Measurements from ENCODE around the gene GLOD5. TPM values are rescaled to one million over a fixed set of nuclear protein-coding genes. Genes with fewer than 3 reads are reported as not detected.
A peak's percentile ranks its signal among the peaks of the same experiment; 100 is the strongest.

The GLOD5 gene
- total and polyA plus RNA-seq, 8 donors, result 0.37 to 0.99 (median 0.64) TPM; not detected in 4

DNA sequence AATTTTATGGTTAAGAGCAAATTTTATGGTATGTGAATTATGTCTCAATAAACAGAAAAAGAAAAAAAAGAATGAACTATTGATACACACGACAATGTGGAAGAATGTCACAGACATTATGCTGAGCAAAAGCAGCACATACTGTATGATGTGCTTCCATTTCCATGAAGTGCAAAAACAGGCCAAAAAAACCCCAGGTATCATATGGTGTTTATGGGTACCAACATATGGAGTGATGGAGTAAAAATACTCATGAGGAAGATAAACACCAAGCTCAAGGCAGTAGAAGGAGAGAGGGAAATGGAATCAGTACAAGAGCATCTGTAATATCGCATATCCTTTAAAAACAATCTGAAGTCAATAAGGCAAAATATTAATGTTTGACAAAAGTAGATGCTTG, 20.7 kb downstream of the GLOD5 start:
- Histone ChIP-seq H3K4me1 (no peaks in the 10 kb centered on the region), H3K27me3 (peaks cover 0 to 11% (median 0%) of the 10 kb centered on the region in 4 donors), H3K9me3 (no peaks in the 10 kb centered on the region), H3K27ac (no peak overlapping the region), H3K4me3 (no peak overlapping the region), H3K36me3 (no peaks in the 10 kb centered on the region)
- intact Hi-C loops (cut with DNase I), result no loop called here
- TF ChIP-seq, protein P1, sequence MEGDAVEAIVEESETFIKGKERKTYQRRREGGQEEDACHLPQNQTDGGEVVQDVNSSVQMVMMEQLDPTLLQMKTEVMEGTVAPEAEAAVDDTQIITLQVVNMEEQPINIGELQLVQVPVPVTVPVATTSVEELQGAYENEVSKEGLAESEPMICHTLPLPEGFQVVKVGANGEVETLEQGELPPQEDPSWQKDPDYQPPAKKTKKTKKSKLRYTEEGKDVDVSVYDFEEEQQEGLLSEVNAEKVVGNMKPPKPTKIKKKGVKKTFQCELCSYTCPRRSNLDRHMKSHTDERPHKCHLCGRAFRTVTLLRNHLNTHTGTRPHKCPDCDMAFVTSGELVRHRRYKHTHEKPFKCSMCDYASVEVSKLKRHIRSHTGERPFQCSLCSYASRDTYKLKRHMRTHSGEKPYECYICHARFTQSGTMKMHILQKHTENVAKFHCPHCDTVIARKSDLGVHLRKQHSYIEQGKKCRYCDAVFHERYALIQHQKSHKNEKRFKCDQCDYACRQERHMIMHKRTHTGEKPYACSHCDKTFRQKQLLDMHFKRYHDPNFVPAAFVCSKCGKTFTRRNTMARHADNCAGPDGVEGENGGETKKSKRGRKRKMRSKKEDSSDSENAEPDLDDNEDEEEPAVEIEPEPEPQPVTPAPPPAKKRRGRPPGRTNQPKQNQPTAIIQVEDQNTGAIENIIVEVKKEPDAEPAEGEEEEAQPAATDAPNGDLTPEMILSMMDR (IDR thresholded peaks at IDR 0.05), result no peak
- ATAC-seq (no peak), FAIRE-seq (no peak), DNase-seq (no peak)
- 56 to 61% methylated on average over 2 of the region's 2 CpGs for WGBS, 2 donors

DNA sequence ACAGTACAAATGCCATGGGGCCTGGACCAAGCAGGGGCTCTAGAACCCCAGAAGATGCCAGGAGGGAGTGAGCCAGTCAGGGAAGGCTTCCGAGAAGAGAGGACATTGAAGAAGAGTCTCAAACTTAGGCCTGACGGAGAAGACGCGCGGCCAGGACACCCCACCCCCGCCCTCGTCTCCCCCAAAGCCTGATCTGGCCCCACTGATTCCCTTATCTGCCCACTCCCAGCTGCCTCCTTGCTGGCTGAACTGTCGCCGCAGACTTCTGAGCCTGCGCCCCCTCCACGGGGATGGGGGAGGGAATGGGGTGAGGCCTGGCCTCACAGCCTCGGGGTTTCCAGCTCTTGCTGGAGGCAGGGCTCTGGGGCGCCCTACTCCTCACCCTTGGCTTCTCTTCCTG, 21.2 kb downstream of the GLOD5 start:
- TF ChIP-seq, protein P1 (IDR thresholded peaks at IDR 0.05), result no peak
- Histone ChIP-seq H3K27ac (no peak overlapping the region), H3K9me3 (no peaks in the 10 kb centered on the region), H3K27me3 (peaks cover 0 to 9% (median 0%) of the 10 kb centered on the region in 4 donors), H3K4me1 (no peaks in the 10 kb centered on the region), H3K36me3 (no peaks in the 10 kb centered on the region), H3K4me3 (no peak overlapping the region)
- peak in 1 of 6 donors; percentile 20 for DNase-seq
- WGBS, 2 donors, result 73 to 75% methylated on average over 12 to 13 of the region's 13 CpGs
- no peak for FAIRE-seq
- no peak for ATAC-seq
- intact Hi-C loops (cut with DNase I), result no loop called here

DNA sequence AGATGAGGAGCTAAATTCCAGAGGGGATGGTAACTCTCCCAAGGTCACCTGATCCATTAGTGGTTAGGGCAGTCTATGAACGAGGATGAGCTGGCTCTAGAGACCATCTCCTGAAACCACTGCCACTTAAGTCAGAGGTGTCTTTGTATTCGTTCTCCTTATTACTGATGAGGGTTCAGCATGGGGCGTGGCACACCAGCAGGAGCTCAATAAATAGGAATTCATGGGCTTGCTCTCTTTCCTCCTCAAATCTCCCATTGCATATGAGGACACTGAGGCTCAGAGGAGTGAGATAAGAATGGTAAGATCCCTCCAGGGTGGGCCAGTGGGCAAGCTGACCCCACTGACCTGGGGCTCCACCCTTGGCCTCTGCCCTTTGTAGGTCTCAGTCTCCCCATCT, 23.2 kb downstream of the GLOD5 start:
- no peak for ATAC-seq
- Histone ChIP-seq H3K27me3 (peaks cover 0 to 10% (median 0%) of the 10 kb centered on the region in 4 donors), H3K9me3 (no peaks in the 10 kb centered on the region), H3K36me3 (no peaks in the 10 kb centered on the region), H3K27ac (no peak overlapping the region), H3K4me1 (no peaks in the 10 kb centered on the region), H3K4me3 (no peak overlapping the region)
- intact Hi-C loops (cut with DNase I), result no loop called here
- TF ChIP-seq, protein P1 (IDR thresholded peaks at IDR 0.05), result no peak
- 39 to 51% methylated on average over 3 of the region's 3 CpGs for WGBS, 2 donors
- no peak for FAIRE-seq
- DNase-seq, result no peak

DNA sequence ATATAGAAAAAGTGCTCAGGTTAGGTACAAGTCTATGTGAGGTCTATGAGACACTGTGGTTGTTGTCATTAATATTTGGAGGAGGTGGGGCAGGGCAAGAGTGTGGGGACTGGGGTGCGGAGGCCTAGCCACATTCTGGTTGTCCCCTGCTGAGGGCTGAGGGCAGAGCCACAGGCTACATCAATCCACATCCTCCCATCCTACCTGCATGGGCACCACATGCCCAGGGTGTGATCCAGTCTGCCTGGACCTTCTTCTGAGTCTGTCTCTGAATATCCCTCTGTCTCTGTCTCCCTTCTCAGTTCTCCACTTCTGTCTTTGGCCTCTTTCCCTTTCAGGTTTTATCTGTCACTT, 23.6 kb downstream of the GLOD5 start:
- Histone ChIP-seq H3K4me3 (no peak overlapping the region), H3K27me3 (peaks cover 0 to 9% (median 0%) of the 10 kb centered on the region in 4 donors), H3K36me3 (no peaks in the 10 kb centered on the region), H3K4me1 (no peaks in the 10 kb centered on the region), H3K27ac (no peak overlapping the region), H3K9me3 (no peaks in the 10 kb centered on the region)
- 85 to 92% methylated on average over 1 of the region's 1 CpG for WGBS, 2 donors
- no peak for DNase-seq
- no peak for ATAC-seq
- intact Hi-C loops (cut with DNase I), result no loop called here
- TF ChIP-seq, protein P1 (IDR thresholded peaks at IDR 0.05), result no peak
- FAIRE-seq, result no peak

DNA sequence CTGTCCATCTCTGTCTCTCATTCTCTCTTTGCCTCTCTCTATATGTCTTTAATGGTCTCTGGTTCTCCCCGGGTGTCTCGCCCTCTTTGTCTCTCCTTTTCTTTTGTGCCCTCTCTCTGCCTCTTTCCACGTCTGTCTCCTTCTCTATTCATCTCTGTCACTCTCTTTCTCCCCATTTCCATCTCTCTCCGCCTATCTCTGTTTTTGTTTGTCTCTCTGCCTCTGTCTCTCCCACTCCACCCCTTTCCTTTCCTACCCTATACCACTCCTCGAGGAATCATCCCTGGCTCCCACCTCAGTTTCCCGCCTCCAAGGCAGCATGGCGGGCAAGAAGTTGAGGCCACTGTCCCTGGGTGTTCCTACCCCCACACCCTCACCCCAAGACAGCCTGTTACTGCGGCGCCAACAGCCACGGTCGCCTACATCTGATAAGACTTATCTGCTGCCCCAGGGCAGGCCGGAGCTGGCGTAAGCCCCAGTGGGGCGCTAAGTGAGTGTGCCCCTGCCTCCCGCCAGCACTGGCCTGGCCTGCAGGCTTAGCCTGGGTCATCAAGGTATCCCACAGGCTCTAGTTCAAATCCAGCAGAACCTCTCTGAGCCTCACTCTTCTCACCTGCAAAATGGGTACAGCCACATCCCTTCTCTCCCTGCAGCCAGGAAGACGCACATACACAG, 24.1 kb downstream of the GLOD5 start:
- no peaks in the 10 kb centered on the region for H3K9me3 ChIP-seq
- no peak overlapping the region for H3K4me3 ChIP-seq
- H3K27me3 ChIP-seq, result peaks cover 0 to 7% (median 0%) of the 10 kb centered on the region in 4 donors
- H3K4me1 ChIP-seq, result no peaks in the 10 kb centered on the region
- TF ChIP-seq, protein P1 (IDR thresholded peaks at IDR 0.05), result no peak
- ATAC-seq (no peak), FAIRE-seq (no peak), DNase-seq (no peak)
- intact Hi-C loops (cut with DNase I), result no loop called here
- H3K27ac ChIP-seq, result no peak overlapping the region
- no peaks in the 10 kb centered on the region for H3K36me3 ChIP-seq
- WGBS, 2 donors, result 66 to 73% methylated on average over 16 of the region's 16 CpGs
